HT-29 (cell line): Measurements from ENCODE around the gene PDE5A. TPM values are rescaled to one million over a fixed set of nuclear protein-coding genes. Genes with fewer than 3 reads are reported as not detected.

ENCODE experiments used
- DNase-seq: peaks from one replicate; pipeline ENCODE4 v3.0.0-alpha.2; 2015; ENCODE audit warnings: low spot score
- total RNA-seq: library from RNA; depleted of rRNA; stranded (reverse); fragments of >200 nt; shearing (Covaris generic); gene quantifications from 2 replicates; pipeline ENCODE4 v1.2.3, GENCODE V29; 2014

PDE5A gene
- total RNA-seq, 1 experiment from 2014 or later = 2.0 TPM

GRCh38 chr4:119585771-119586170 lies 42.8 kb downstream of the PDE5A start:
- no peak for DNase-seq

DNA sequence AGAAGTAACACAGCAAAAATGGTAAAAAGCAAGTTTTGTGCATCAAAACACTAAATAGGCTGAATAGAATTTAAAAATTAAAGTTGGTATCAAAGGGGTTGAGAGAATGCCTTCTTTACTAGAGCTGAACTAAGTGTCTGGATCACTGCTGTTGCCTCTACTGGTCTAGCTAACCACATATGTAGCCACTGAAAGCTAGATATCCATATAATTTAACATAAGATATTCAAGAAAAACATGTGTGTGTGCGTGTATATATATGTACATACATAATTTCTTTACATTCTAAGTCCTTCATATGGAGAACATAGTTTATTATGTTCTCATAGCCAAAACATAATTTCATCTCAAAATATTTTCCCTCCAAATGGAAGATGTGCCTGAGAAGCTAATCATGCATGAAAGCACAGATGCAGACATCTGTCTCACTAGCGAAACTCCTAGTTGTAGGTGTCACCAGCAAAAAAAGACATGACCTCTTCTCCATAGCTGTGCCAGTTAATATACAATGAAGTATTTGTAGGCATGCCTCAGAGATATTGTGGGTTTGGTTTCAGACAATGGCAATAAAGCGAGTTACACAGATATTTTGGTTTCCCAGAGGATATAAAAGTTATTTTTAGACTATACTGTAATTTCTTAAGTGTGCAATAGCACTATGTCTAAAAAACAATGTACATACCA lies 47.3 kb downstream of the PDE5A start:
- no peak for DNase-seq

DNA sequence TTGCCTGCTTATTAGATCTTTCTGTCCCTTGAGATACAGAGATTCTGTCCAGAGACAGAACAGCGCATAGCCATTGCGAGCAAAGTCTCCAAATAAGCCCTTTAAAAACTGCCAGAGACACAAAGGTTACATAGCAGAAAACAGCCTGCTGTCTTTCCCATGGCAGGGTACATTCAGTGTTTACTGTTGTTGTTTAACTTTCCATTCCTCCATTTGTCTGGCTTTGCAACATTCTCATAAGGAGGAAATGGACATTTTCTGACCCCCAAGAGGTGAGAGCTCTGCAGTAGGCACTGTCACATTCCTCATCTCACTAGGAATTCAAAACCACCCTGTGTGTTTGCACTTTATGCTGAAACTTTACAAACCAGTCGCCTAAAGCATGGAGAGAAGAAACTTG lies 48.3 kb downstream of the PDE5A start:
- DNase-seq = no peak

DNA sequence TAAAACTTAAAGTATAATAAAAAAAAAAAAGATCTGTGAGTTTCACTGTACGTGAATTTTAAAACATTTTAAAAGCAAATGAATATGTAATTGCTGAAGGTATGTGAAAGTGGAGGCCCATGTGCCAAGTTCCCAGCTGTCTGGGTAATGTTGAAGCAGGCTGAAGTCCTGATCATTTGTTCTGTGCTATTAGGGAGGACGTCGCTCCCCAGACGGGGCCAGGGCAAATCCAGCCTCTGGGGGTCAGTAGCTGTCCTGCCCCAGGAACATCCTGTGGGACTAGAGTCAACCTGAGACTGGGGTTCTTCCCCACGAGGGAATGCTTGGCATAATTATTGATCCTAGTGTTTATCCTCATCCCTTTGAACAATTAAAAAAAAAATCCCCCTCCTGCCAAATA lies 48.8 kb downstream of the PDE5A start:
- no peak for DNase-seq

- DNase-seq = no peak
These were observed 58.2 kb downstream of the PDE5A start for GRCh38 chr4:119570401-119570800.

DNA sequence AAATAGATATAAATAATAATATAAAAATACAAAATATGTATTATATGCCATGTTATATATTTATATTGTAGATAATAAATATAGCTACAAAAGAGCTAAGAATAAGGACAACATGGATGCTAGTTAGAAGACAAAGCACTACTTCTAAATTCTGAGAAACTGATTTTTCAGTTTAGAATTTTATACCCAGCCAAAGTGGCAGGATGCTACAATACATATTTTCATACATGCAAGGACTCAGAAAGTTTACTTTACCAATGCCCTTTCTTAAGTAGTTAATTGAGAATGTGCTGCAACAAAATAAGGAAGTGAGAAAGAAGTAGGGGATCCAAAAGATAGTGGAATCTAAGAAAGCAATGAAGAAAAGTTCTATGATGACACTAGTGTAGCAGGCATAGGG lies 64.5 kb downstream of the PDE5A start:
- no peak for DNase-seq

GRCh38 chr4:119559044-119559647 lies 69.5 kb downstream of the PDE5A start:
- peak; percentile 76 for DNase-seq

GRCh38 chr4:119550857-119551532 lies 77.6 kb downstream of the PDE5A start:
- no peak for DNase-seq

DNA sequence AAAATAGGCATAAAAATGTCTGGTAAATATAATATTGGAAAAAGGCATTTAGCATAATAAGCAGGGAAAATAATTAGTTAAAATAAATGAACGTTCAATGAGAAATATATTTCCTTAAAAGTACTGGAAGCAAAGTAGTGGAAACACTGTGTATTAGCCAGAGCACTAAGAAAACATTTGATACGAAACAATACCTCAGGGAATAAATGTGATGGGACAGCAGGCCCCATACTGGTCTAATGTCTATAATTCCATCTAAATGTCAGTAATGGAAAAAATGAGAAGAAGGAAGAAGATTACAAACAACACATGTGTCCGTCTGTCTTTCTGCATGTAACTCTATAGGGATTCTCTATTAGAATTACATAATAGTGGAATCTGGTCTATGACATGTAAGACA lies 79.0 kb downstream of the PDE5A start:
- DNase-seq = no peak

DNA sequence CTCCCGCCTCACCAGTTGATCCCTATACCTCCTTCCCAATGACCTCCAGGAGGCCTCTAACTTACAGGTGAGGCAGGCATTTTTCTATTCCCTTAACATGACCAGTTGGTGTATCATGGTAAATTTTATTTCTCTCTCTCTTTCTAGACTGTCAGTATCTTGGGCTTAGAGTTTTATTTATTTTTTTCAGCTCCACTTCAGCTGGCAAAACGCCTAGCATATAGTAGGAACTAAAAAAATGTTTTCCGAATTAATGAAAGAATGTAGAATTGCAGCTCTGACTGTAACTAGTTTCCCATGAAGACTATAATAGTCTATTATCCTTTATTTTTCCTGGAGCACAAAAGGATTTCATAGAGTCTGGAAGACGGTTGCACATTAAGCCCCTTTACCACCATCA lies 84.8 kb downstream of the PDE5A start:
- no peak for DNase-seq

DNA sequence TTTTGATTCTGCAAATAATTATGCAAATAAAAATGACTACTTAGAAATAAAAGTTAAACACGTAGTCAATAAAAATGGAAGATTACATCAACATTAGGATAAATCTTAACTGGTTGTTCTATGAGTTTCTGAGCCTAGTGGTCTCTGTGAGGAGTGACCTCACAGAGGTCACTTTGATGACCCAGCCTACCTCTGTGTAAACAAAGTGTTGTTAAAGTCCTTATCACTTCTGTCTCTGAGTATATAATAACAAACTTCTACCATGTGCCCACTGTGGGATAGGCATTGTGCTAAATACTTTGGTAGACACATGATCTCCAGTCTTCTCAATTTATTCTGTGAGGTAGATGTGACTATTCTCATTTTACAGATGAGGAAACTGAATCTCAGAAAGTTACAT lies 85.4 kb downstream of the PDE5A start:
- DNase-seq = no peak

- no peak for DNase-seq
These were observed 88.4 kb downstream of the PDE5A start for GRCh38 chr4:119540249-119540648.

- DNase-seq = no peak
These were observed 91.0 kb downstream of the PDE5A start for GRCh38 chr4:119537586-119537985.

- no peak for DNase-seq
These were observed 91.8 kb downstream of the PDE5A start for GRCh38 chr4:119536572-119537528.

DNA sequence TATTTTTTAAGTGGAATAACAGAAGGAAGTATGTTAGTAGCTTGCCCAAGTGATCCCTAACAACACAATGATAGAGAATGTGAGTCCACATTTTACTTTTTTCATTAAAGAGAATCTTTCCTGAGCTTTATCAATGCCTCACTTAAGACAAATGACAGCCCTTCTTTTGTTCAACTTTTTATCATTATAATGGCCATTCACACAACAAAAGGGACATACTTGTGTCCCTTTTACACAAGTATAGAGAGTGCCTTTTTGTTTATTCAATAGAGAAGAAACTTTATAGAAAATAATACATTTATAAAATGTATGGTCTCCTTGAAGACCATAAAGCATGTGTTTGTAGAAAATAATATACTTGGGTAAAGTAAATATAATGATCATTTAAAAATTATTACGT lies 96.3 kb downstream of the PDE5A start:
- no peak for DNase-seq

GRCh38 chr4:119529788-119530187 lies 98.8 kb downstream of the PDE5A start:
- no peak for DNase-seq

DNA sequence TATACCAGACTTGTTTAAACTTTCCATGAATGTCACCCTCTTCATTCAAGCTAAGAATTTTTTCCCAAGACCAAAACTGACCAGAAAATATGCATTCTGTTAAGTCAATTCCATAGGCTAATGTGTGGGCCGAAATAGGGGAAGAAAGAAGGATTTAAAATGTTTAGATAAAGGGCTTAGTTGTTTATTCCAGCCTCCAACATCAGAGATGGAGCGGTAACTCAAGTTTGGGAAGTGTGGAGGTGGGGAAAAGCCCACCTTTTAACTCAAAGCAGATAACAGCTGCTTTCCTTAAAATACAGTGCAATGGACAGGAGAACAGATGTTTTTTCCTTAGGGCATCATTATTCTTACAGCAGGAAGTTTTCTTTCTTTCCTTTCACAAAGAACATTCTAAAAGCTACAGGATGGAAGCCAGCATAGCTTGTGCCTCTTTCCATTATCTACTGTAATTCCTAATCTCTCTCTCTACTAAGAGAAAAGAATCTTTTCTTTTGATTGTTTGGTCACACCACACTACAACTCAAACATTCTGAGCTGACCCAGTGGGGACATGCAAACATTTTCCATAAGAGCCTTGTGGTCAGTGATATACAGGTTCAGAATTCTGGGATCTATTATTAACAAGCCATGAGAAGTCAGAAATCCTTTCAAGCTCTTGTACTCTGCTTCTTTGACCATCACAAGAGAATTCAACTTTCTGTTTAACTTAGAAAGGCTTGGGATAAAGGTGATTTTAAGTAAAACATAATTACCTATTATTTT lies 101.6 kb downstream of the PDE5A start:
- no peak for DNase-seq

GRCh38 chr4:119525771-119526712 lies 102.6 kb downstream of the PDE5A start:
- no peak for DNase-seq

DNA sequence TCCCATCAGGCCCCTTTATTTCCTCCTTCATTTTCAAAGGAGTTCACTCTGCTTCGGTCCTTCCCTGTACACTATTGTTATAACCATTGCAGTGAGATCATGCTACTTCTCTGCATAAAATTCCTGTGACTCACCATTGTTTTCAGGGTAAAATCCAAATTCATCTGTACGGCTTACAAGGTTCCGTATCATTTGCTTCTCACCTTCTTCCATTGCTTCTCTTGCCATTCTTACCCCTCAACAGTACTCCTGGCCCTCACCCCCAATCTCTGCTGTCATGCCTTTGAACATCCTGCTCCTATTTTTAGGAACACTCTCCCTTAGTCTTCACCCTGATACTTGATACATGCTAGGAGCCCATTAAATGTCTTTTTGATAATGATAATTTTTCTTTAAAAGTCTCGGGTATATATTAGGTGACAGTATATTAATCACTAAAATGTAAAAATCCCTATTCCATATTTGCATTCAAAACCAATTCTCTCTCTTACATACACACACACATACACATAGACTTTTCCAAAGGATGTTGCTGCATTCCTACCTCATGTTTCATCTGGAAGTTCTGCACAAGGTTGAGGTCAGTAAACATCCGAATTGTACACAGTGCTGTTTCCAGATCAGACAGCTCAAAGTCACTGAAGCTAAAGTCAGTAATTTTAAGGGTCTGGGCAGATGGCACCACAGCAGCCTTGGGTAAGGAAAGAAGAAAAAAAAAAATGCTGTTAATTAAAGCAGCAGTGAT lies 103.4 kb downstream of the PDE5A start:
- DNase-seq = no peak
